Ishikawa (cell line): ENCODE results near the gene EIF4A3.
A peak's percentile ranks its signal among the peaks of the same experiment; 100 is the strongest.

Source experiments
- CEBPB ChIP-seq: IDR thresholded peaks from 2 replicates; pipeline ENCODE4 v1.6.1; 2012
- CREB1 ChIP-seq: IDR thresholded peaks from 2 replicates; pipeline ENCODE4 v1.6.1; 2012; ENCODE audit warnings: low read depth
- EGR1 ChIP-seq: IDR thresholded peaks from 2 replicates; pipeline ENCODE4 v1.6.1; 2012
- EP300 ChIP-seq: IDR thresholded peaks from 2 replicates; pipeline ENCODE4 v1.6.1; 2012; ENCODE audit warnings: borderline replicate concordance
- FOXM1 ChIP-seq: IDR thresholded peaks from 2 replicates; pipeline ENCODE4 v1.6.1; 2012; ENCODE audit warnings: low read depth, borderline replicate concordance
- MAX ChIP-seq: IDR thresholded peaks from 2 replicates; pipeline ENCODE4 v1.6.1; 2012
- NFIC ChIP-seq: IDR thresholded peaks from 2 replicates; pipeline ENCODE4 v1.6.1; 2012
- RAD21 ChIP-seq: IDR thresholded peaks from 2 replicates; pipeline ENCODE4 v1.6.1; 2012; ENCODE audit warnings: low read depth
- REST ChIP-seq: IDR thresholded peaks from 2 replicates; pipeline ENCODE4 v1.6.1; 2012; ENCODE audit warnings: low read depth, mild to moderate bottlenecking
- TAF1 ChIP-seq: IDR thresholded peaks from 2 replicates; pipeline ENCODE4 v1.6.1; 2012; ENCODE audit warnings: low read depth, mild to moderate bottlenecking
- TCF12 ChIP-seq: IDR thresholded peaks from 2 replicates; pipeline ENCODE4 v1.6.1; 2012; ENCODE audit warnings: low read depth
- TEAD4 ChIP-seq: IDR thresholded peaks from 2 replicates; pipeline ENCODE4 v1.6.1; 2012
- USF1 ChIP-seq: IDR thresholded peaks from 2 replicates; pipeline ENCODE4 v1.6.1; 2012
- YY1 ChIP-seq: IDR thresholded peaks from 2 replicates; pipeline ENCODE4 v1.6.1; 2012; ENCODE audit warnings: low read depth
- ZBTB7A ChIP-seq: IDR thresholded peaks from 2 replicates; pipeline ENCODE4 v1.6.1; 2012; ENCODE audit warnings: low read depth

Gene EIF4A3

GRCh38 chr17:80191865-80192661 is 45.1 kb upstream of the EIF4A3 start:
- TF ChIP-seq USF1 = no peak

GRCh38 chr17:80191192-80191591 is 44.3 kb upstream of the EIF4A3 start:
- TF ChIP-seq CEBPB (no peak), EGR1 (no peak), FOXM1 (no peak), RAD21 (no peak), CREB1 (no peak)

- TF ChIP-seq EGR1 (no peak), TEAD4 (no peak), FOXM1 (no peak), NFIC (no peak), TAF1 (no peak), MAX (no peak), TCF12 (no peak), REST (no peak)
Observed at GRCh38 chr17:80190716-80191115, 43.8 kb upstream of the EIF4A3 start.

GRCh38 chr17:80189611-80190010 is 42.7 kb upstream of the EIF4A3 start:
- TF ChIP-seq TEAD4 (no peak), FOXM1 (no peak), EGR1 (no peak), TAF1 (no peak), USF1 (no peak), EP300 (no peak), TCF12 (no peak), CREB1 (no peak), REST (no peak), CEBPB (no peak), MAX (no peak), RAD21 (no peak), ZBTB7A (no peak), YY1 (no peak)

GRCh38 chr17:80187515-80187941 is 40.6 kb upstream of the EIF4A3 start:
- 0 out of 2 replicates have a peak, but pooled peaks have one; percentile 16 for TF ChIP-seq REST
- TF ChIP-seq NFIC = no peak
